H1 (cell line): Measurements from ENCODE around the gene CACNB2. TPM values are rescaled to one million over a fixed set of nuclear protein-coding genes. Genes with fewer than 3 reads are reported as not detected.

Experiments
- CTCF ChIA-PET: fragments of 300-600 bp; sonication (Branson Sonifier 250); formaldehyde crosslinking; loops from one replicate; lab custom pipeline; 2021; ENCODE audit not compliant: partially characterized antibody; lab: Charles Lee
- POLR2A ChIA-PET: fragments of 300-600 bp; sonication (Branson Sonifier 250); formaldehyde crosslinking; loops from one replicate; lab custom pipeline; 2021; ENCODE audit warnings: inconsistent platforms; ENCODE audit not compliant: partially characterized antibody; lab: Charles Lee
- DNase-seq, 2 experiments: peaks; one replicate each; pipeline versions ENCODE4 v3.0.0 to v3.0.0-alpha.2; 2010 to 2022; ENCODE audit warnings: low spot score in 2 of 2, low read depth in 1 of 2, mixed read lengths in 1 of 2
- FAIRE-seq: peaks from 2 replicates; lab custom pipeline; 2011; peaks lifted over from hg19 to GRCh38; lab: Jason Lieb, UNC
- H2AFZ ChIP-seq: 2 replicates; pipeline ENCODE4 v1.8.1; 2012; ENCODE audit warnings: low read length, inconsistent platforms
- H2AK5ac ChIP-seq: 2 replicates; pipeline ENCODE4 v1.6.1; 2013; ENCODE audit warnings: low read depth, low read length
- H2BK120ac ChIP-seq: replicated peaks from 2 replicates; pipeline ENCODE3; 2013; ENCODE audit warnings: low read depth, low read length, inconsistent platforms
- H2BK12ac ChIP-seq: 2 replicates; pipeline ENCODE4 v1.6.1; 2013; ENCODE audit warnings: low read depth, low read length
- H2BK15ac ChIP-seq: 2 replicates; pipeline ENCODE4 v1.6.1; 2013; ENCODE audit warnings: low read length
- H2BK20ac ChIP-seq: 2 replicates; pipeline ENCODE4 v1.6.1; 2013; ENCODE audit warnings: low read length
- H2BK5ac ChIP-seq: 2 replicates; pipeline ENCODE4 v1.6.1; 2013; ENCODE audit warnings: low read depth, low read length
- H3K14ac ChIP-seq: 2 replicates; pipeline ENCODE4 v1.6.1; 2013; ENCODE audit warnings: inconsistent platforms; ENCODE audit not compliant: insufficient read length
- H3K18ac ChIP-seq: 2 replicates; pipeline ENCODE4 v1.6.1; 2013; ENCODE audit warnings: low read length; ENCODE audit errors: extremely low read depth
- H3K23ac ChIP-seq: 2 replicates; pipeline ENCODE4 v1.6.1; 2013; ENCODE audit warnings: inconsistent platforms; ENCODE audit not compliant: insufficient read length
- H3K23me2 ChIP-seq: 2 replicates; pipeline ENCODE4 v1.6.1; 2013; ENCODE audit warnings: low read depth, low read length
- H3K27ac ChIP-seq: 2 replicates; pipeline ENCODE4 v1.6.1; 2011; ENCODE audit warnings: low read depth, low read length, inconsistent platforms
- H3K27me3 ChIP-seq, 4 experiments: replicated peaks in 1 of 4; 1 replicate in 1 of 4; 2 replicates in 3 of 4; pipeline versions ENCODE4 v1.6.1 to v1.8.1; 2011 to 2013; ENCODE audit warnings: low read length in 3 of 4, mild to moderate bottlenecking in 3 of 4, inconsistent platforms in 2 of 4, mixed read lengths in 2 of 4, moderate library complexity in 1 of 4; ENCODE audit not compliant: control insufficient read depth in 3 of 4, insufficient read depth in 3 of 4; ENCODE audit errors: extremely low read depth in 1 of 4
- H3K36me3 ChIP-seq, 4 experiments: 2 replicates each; pipeline versions ENCODE4 v1.6.1 to v1.8.1; 2011 to 2013; ENCODE audit warnings: mild to moderate bottlenecking in 4 of 4, low read length in 3 of 4, moderate library complexity in 2 of 4, control low read depth in 1 of 4, inconsistent platforms in 1 of 4; ENCODE audit not compliant: insufficient read depth in 4 of 4, control insufficient read depth in 2 of 4
- H3K4ac ChIP-seq: replicated peaks from 2 replicates; pipeline ENCODE3; 2013; ENCODE audit warnings: low read length, low read depth, mixed read lengths, inconsistent platforms; ENCODE audit not compliant: insufficient read length
- H3K4me1 ChIP-seq, 4 experiments: replicated peaks in 1 of 4; 1 replicate in 1 of 4; 2 replicates in 3 of 4; pipeline versions ENCODE4 v1.6.1 to v1.8.1; 2011 to 2013; ENCODE audit warnings: low read length in 3 of 4, inconsistent platforms in 2 of 4, mixed read lengths in 1 of 4; ENCODE audit not compliant: insufficient read depth in 4 of 4, control insufficient read depth in 3 of 4
- H3K4me2 ChIP-seq, 2 experiments: 2 replicates each; pipeline versions ENCODE4 v1.6.1 to v1.8.1; 2011 to 2013; ENCODE audit warnings: low read depth in 2 of 2, low read length in 2 of 2, control low read depth in 1 of 2, inconsistent platforms in 1 of 2, mild to moderate bottlenecking in 1 of 2; ENCODE audit not compliant: insufficient read depth in 1 of 2
- H3K4me3 ChIP-seq, 4 experiments: fragments of 200-600, 300-600 bp in 1 of 4; sonication (generic), shearing (Covaris generic), sonication (Bioruptor Twin) in 1 of 4; 2 replicates each; pipeline versions ENCODE4 v1.5.1 to v1.8.1; 2011 to 2016; ENCODE audit warnings: low read length in 4 of 4, low read depth in 3 of 4, control low read depth in 2 of 4, inconsistent platforms in 2 of 4, mild to moderate bottlenecking in 2 of 4, mixed read lengths in 1 of 4, moderate library complexity in 1 of 4; ENCODE audit not compliant: insufficient read depth in 2 of 4; ENCODE audit errors: extremely low read depth in 1 of 4
- H3K56ac ChIP-seq: replicated peaks from 2 replicates; pipeline ENCODE3; 2013; ENCODE audit warnings: low read depth, mild to moderate bottlenecking, mixed read lengths, low read length, inconsistent platforms; ENCODE audit not compliant: insufficient read length
- H3K79me1 ChIP-seq: 2 replicates; pipeline ENCODE4 v1.6.1; 2013; ENCODE audit warnings: low read depth, low read length, control low read depth
- H3K79me2 ChIP-seq, 2 experiments: 2 replicates each; pipeline versions ENCODE4 v1.6.1 to v1.8.1; 2012 to 2013; ENCODE audit warnings: low read length in 2 of 2, mild to moderate bottlenecking in 2 of 2, inconsistent platforms in 1 of 2; ENCODE audit not compliant: insufficient read depth in 2 of 2, control insufficient read depth in 1 of 2
- H3K9ac ChIP-seq, 4 experiments: replicated peaks in 1 of 4; 1 replicate in 1 of 4; 2 replicates in 3 of 4; pipeline versions ENCODE4 v1.6.1 to v1.8.1; 2011 to 2013; ENCODE audit warnings: low read depth in 3 of 4, low read length in 3 of 4, control low read depth in 2 of 4, mild to moderate bottlenecking in 2 of 4, moderate library complexity in 2 of 4, inconsistent platforms in 1 of 4; ENCODE audit errors: extremely low read depth in 1 of 4
- H3K9me3 ChIP-seq, 2 experiments: 2 replicates each; pipeline versions ENCODE4 v1.6.1 to v1.8.1; 2012 to 2013; ENCODE audit warnings: mild to moderate bottlenecking in 2 of 2, moderate library complexity in 2 of 2, control low read depth in 1 of 2, inconsistent platforms in 1 of 2, low read depth in 1 of 2, low read length in 1 of 2, mixed read lengths in 1 of 2; ENCODE audit not compliant: insufficient read depth in 2 of 2
- H4K20me1 ChIP-seq, 2 experiments: replicated peaks in 1 of 2; 2 replicates each; pipeline versions ENCODE3 to v1.8.1; 2011 to 2013; ENCODE audit warnings: inconsistent platforms in 2 of 2, low read length in 2 of 2, mild to moderate bottlenecking in 1 of 2; ENCODE audit not compliant: insufficient read depth in 2 of 2, control insufficient read depth in 1 of 2
- H4K5ac ChIP-seq: 2 replicates; pipeline ENCODE4 v1.6.1; 2013; ENCODE audit warnings: low read length, low read depth, mixed read lengths, inconsistent platforms; ENCODE audit not compliant: insufficient read length
- H4K8ac ChIP-seq: 2 replicates; pipeline ENCODE4 v1.8.0; 2013; ENCODE audit warnings: mild to moderate bottlenecking, moderate library complexity, low read length, inconsistent platforms; ENCODE audit not compliant: insufficient read depth; ENCODE audit errors: extremely low read depth
- H4K91ac ChIP-seq: replicated peaks from 2 replicates; pipeline ENCODE3; 2013; ENCODE audit warnings: low read length, mixed read lengths, inconsistent platforms; ENCODE audit not compliant: insufficient read length
- ATF2 ChIP-seq: IDR thresholded peaks from 2 replicates; pipeline ENCODE4 v1.6.1; 2012; ENCODE audit warnings: low read length, inconsistent platforms
- CTCF ChIP-seq, 3 experiments: IDR thresholded peaks; 1 replicate in 2 of 3; 2 replicates in 1 of 3; pipeline versions ENCODE4 v1.5.1 to v1.6.1; 2011; ENCODE audit warnings: low read length in 3 of 3, mild to moderate bottlenecking in 3 of 3, inconsistent platforms in 2 of 3, low read depth in 1 of 3, moderate library complexity in 1 of 3; ENCODE audit not compliant: insufficient read depth in 1 of 3; ENCODE audit errors: control extremely low read depth in 1 of 3
- GTF2F1 ChIP-seq: IDR thresholded peaks from 2 replicates; pipeline ENCODE4 v1.6.1; 2012; ENCODE audit warnings: low read depth, low read length, improper control_type of control experiment, borderline replicate concordance
- HDAC2 ChIP-seq, 2 experiments: fragments of 300-600 bp in 1 of 2; sonication (generic) in 1 of 2; IDR thresholded peaks; 2 replicates each; pipeline ENCODE4 v1.6.1; 2011 to 2012; ENCODE audit warnings: low read depth in 2 of 2, low read length in 2 of 2, mild to moderate bottlenecking in 2 of 2, moderate library complexity in 2 of 2, borderline replicate concordance in 1 of 2, inconsistent platforms in 1 of 2
- WGBS, 2 experiments: shearing (Covaris generic) in 1 of 2; methylation state at CpG; one replicate each; pipeline versions ENCODE4 v1.1.6 to v1.1.7; 2013 to 2015; ENCODE audit warnings: low lambda C conversion rate in 2 of 2, mixed read lengths in 2 of 2, inconsistent platforms in 1 of 2, low coverage in 1 of 2, missing lambda C conversion rate in 1 of 2; ENCODE audit not compliant: insufficient replicate concordance in 2 of 2, insufficient coverage in 1 of 2, insufficient read length in 1 of 2; ENCODE audit errors: extremely low coverage in 1 of 2, missing lambda C conversion rate in 1 of 2; 5-methylcytosine and 5-hydroxymethylcytosine counted together
- polyA plus RNA-seq, 7 experiments: library from polyadenylated mRNA; depleted of rRNA in 3 of 7; stranded (reverse) in 5 of 7; unstranded in 2 of 7; fragments of >200 nt in 5 of 7; fragments of 200-250 nt in 2 of 7; gene quantifications; 1 replicate in 5 of 7; 2 replicates in 1 of 7; 4 replicates in 1 of 7; pipeline versions ENCODE4 v1.2.1 to v1.2.3, GENCODE V29; 2011 to 2013; ENCODE audit warnings: missing spikeins in 2 of 7, mixed read lengths in 2 of 7
- total RNA-seq: library from RNA; stranded (reverse); fragmentation: NEBNext Ultra II Directional; extraction: Animal tissue kit (Norgen Biotek cat#: 25700); gene quantifications from 2 replicates; pipeline ENCODE4 v1.2.1, GENCODE V29; 2021

Gene CACNB2
- total and polyA plus RNA-seq, 2 of the 8 experiments (the other 6 are each of a cell fraction or from before 2014, with no cell fraction given), result 2.4 to 3.2 TPM

GRCh38 chr10:18381679-18382078 is 241.5 kb downstream of the CACNB2 start:
- no peak overlapping the region for H3K4me2 ChIP-seq
- WGBS, 2 experiments, result 94 to 100% methylated on average over 1 to 5 of the region's 5 CpGs
- H2AK5ac ChIP-seq, result no peak overlapping the region
- H3K36me3 ChIP-seq, result no peaks in the 10 kb centered on the region
- no peaks in the 10 kb centered on the region for H3K23me2 ChIP-seq
- H3K4ac ChIP-seq, result no peak overlapping the region
- no peak overlapping the region for H4K91ac ChIP-seq
- no peak overlapping the region for H3K4me3 ChIP-seq
- H4K5ac ChIP-seq, result no peak overlapping the region
- no peak for DNase-seq
- no peaks in the 10 kb centered on the region for H3K4me1 ChIP-seq
- no peaks in the 10 kb centered on the region for H3K27me3 ChIP-seq
- no peak overlapping the region for H3K18ac ChIP-seq
- ChIA-PET POLR2A (no interaction called here), CTCF (no interaction called here)
- TF ChIP-seq CTCF (IDR thresholded peaks at IDR 0.05; ENCODE audit: control extremely low read depth in 1 of 3, insufficient read depth in 1 of 3, low read depth in 1 of 3, low read length in 3 of 3) (peak in 2 of 3 experiments; percentile 19 to 25; a peak in 2 of 4 replicates), HDAC2 (IDR thresholded peaks at IDR 0.05; ENCODE audit: borderline replicate concordance in 1 of 2, low read depth in 2 of 2, low read length in 2 of 2) (no peak), ATF2 (no peak), GTF2F1 (no peak)
- peaks cover 0 to 1% of the 10 kb centered on the region in 2 experiments for H4K20me1 ChIP-seq
- no peaks in the 10 kb centered on the region for H3K9me3 ChIP-seq
- H2AFZ ChIP-seq, result no peak overlapping the region
- H2BK120ac ChIP-seq, result no peak overlapping the region
- no peak overlapping the region for H2BK20ac ChIP-seq
- H4K8ac ChIP-seq, result no peak overlapping the region
- H3K56ac ChIP-seq, result no peak overlapping the region
- H3K23ac ChIP-seq, result no peak overlapping the region
- no peaks in the 10 kb centered on the region for H3K79me2 ChIP-seq
- no peak overlapping the region for H3K14ac ChIP-seq
- no peak overlapping the region for H2BK15ac ChIP-seq
- no peak overlapping the region for H2BK5ac ChIP-seq
- H3K9ac ChIP-seq, result no peak overlapping the region
- no peak overlapping the region for H2BK12ac ChIP-seq
- no peak for FAIRE-seq
- H3K27ac ChIP-seq, result no peak overlapping the region
- H3K79me1 ChIP-seq, result no peaks in the 10 kb centered on the region
